Esophagus squamous epithelium (tissue), 5 donors: Measurements from ENCODE around the gene MAP3K20. TPM values are rescaled to one million over a fixed set of nuclear protein-coding genes. Genes with fewer than 3 reads are reported as not detected.

Experiments used
- DNase-seq: peaks from one replicate; lab custom pipeline; 2025; lab: John Stamatoyannopoulos, UW
- H3K27ac ChIP-seq, 4 donors: fragments of 200-600 bp; sonication (generic); one replicate each; pipeline ENCODE4 v1.5.1; 2016 to 2019; ENCODE audit warnings: mild to moderate bottlenecking in 1 of 4
- H3K27me3 ChIP-seq, 4 donors: fragments of 200-600 bp; sonication (generic); 1 replicate in 3 of 4; 2 replicates in 1 of 4; pipeline versions ENCODE4 v1.5.1 to v1.6.0; 2017 to 2021; ENCODE audit warnings: antibody characterized with exemption in 1 of 4
- H3K36me3 ChIP-seq, 3 donors: fragments of 200-600 bp; sonication (generic); one replicate each; pipeline ENCODE4 v1.5.1; 2016 to 2019
- H3K4me1 ChIP-seq, 3 donors: fragments of 200-600 bp; sonication (generic); one replicate each; pipeline ENCODE4 v1.5.1; 2017 to 2019
- H3K4me3 ChIP-seq, 4 donors: fragments of 200-600 bp; sonication (generic); 1 replicate in 3 of 4; 2 replicates in 1 of 4; pipeline ENCODE4 v1.5.1; 2016 to 2019; ENCODE audit warnings: mild to moderate bottlenecking in 2 of 4, moderate library complexity in 1 of 4
- H3K9me3 ChIP-seq, 3 donors: fragments of 200-600 bp; sonication (generic); one replicate each; pipeline ENCODE4 v1.5.1; 2016 to 2019
- POLR2A ChIP-seq, 4 donors: fragments of 450-650 bp; IDR thresholded peaks; one replicate each; pipeline ENCODE4 v1.6.1; 2017; ENCODE audit warnings: antibody characterized with exemption in 4 of 4, mild to moderate bottlenecking in 4 of 4, moderate library complexity in 3 of 4
- WGBS, 2 donors: methylation state at CpG; one replicate each; pipeline ENCODE4 v1.1.5; 2018; 5-methylcytosine and 5-hydroxymethylcytosine counted together
- intact Hi-C: fragments of 100-400 bp; cut with DNase I; formaldehyde crosslinking; loops from one replicate; pipeline ENCODE4 v1.15.0; 2022
- total RNA-seq, 4 donors: library from RNA; depleted of rRNA; stranded (reverse); fragments of >200 nt; gene quantifications; one replicate each; pipeline ENCODE4 v1.1.0, GENCODE V29; 2016
- TF ChIP-seq, protein P1 (sequence below), 6 experiments: fragments of 450-650 bp in 4 of 6; fragments of 200-600 bp in 2 of 6; sonication (generic) in 2 of 6; IDR thresholded peaks; one replicate each; pipeline ENCODE4 v1.5.1; 2016 to 2019; ENCODE audit warnings: antibody characterized with exemption in 6 of 6, mild to moderate bottlenecking in 4 of 6, moderate library complexity in 4 of 6
- donor health status: DM: yes; HTN: yes; CAD: no.

MAP3K20 gene
- 10 to 100 TPM in 3 of 4 donors, 1 to 10 TPM in 1; 7.2 to 55.3 (median 26.3) TPM for total RNA-seq

DNA sequence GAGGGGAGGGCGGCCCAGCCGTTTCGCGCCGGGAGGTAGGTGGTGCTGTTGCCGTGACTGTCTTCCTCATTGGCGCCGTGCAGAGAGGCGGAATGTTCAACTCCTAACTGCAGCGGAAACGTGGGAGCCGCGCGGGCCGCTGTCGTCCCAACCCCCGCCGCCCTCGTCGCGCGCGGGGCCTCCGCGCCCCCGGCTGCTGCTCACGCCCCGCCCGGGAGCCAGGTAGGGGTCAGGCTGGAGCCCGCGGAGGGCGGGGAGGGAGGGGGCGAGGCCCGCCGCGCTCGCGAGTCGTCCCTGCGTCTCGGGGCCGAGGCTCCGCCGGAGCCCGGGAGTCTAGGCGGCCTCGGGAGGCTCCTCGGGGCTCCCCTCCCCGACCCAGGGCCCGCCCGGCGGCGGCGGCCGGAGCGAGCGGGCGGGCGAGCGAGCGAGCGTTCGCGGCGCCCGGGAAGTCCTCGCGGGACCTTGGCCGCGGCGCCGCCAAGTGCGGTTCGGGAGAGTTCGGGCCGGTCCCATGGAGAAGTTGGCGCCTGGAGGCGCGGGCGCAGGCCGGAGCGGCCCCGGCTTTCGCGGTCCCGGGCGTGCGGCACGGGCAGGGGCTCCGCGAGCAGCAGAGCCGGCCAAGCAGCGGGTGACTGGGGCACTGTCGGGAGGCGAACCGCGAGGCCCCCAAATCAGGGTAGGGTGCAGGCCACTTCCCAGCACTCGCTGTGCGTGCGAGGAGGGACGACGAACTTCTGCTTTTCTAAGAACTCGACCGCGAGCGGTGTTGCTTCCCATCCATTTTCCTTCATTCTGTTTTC lies at the start of gene MAP3K20:
Gene MAP3K20 (plus strand): TSS at position 66 of the 800 bp plus-strand sequence. CDS start 15,186 bp downstream, outside the sequence.
- peaks cover 0 to 39% (median 0%) of the 10 kb centered on the region in 3 donors for H3K4me1 ChIP-seq

DNA sequence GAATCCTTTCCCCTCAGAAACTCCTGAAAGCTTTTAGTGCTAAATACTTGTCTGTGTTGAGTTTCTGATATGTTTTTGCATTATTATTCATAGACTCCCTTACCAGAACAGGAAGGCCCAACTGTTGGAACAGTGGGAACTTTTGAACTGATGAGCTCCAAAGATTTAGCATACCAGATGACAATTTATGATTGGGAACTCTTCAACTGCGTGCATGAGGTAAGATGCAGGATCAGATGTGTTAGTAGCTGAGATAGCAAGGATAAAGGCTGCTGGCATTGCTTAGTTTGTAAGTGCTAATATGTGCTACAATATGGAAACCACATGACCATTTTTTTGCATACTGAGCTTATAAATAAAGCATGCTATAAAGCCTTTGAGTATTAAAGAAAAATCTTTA lies 49.2 kb upstream of the MAP3K20 start:
- Histone ChIP-seq H3K27me3 (no peaks in the 10 kb centered on the region), H3K4me1 (peaks cover 0 to 17% (median 7%) of the 10 kb centered on the region in 3 donors), H3K9me3 (no peaks in the 10 kb centered on the region), H3K36me3 (peaks cover 0 to 7% (median 0%) of the 10 kb centered on the region in 3 donors), H3K4me3 (no peak overlapping the region), H3K27ac (no peak overlapping the region)
- DNase-seq, result no peak
- 95 to 100% methylated on average over 1 of the region's 1 CpG for WGBS, 2 donors
- TF ChIP-seq POLR2A (IDR thresholded peaks at IDR 0.05), result no peak
- TF ChIP-seq, protein P1, sequence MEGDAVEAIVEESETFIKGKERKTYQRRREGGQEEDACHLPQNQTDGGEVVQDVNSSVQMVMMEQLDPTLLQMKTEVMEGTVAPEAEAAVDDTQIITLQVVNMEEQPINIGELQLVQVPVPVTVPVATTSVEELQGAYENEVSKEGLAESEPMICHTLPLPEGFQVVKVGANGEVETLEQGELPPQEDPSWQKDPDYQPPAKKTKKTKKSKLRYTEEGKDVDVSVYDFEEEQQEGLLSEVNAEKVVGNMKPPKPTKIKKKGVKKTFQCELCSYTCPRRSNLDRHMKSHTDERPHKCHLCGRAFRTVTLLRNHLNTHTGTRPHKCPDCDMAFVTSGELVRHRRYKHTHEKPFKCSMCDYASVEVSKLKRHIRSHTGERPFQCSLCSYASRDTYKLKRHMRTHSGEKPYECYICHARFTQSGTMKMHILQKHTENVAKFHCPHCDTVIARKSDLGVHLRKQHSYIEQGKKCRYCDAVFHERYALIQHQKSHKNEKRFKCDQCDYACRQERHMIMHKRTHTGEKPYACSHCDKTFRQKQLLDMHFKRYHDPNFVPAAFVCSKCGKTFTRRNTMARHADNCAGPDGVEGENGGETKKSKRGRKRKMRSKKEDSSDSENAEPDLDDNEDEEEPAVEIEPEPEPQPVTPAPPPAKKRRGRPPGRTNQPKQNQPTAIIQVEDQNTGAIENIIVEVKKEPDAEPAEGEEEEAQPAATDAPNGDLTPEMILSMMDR (IDR thresholded peaks at IDR 0.05), result no peak
- intact Hi-C loops, result loop anchor here (5.0 kb wide), 1 partner anchor 181 kb away; no protein-coding TSS in a partner anchor

More for the DNA sequence above, at the start of gene MAP3K20:
- intact Hi-C loops, result no loop called here
- 0% methylated on average over 4 to 5 of the region's 106 CpGs for WGBS, 2 donors
- Histone ChIP-seq H3K36me3 (no peaks in the 10 kb centered on the region), H3K27ac (peak within 1 kb of the TSS; percentile 87 to 96 (median 92)), H3K4me3 (peak within 1 kb of the TSS; percentile 65 to 87 (median 74)), H3K9me3 (no peaks in the 10 kb centered on the region), H3K27me3 (no peaks in the 10 kb centered on the region)
- DNase-seq, result no peak
- peak in 2 of 4 donors; percentile 55 to 61 for TF ChIP-seq POLR2A (IDR thresholded peaks at IDR 0.05)
- TF ChIP-seq, protein P1 (IDR thresholded peaks at IDR 0.05), result peak in 5 of 6 experiments; percentile 38 to 56 (median 44)

DNA sequence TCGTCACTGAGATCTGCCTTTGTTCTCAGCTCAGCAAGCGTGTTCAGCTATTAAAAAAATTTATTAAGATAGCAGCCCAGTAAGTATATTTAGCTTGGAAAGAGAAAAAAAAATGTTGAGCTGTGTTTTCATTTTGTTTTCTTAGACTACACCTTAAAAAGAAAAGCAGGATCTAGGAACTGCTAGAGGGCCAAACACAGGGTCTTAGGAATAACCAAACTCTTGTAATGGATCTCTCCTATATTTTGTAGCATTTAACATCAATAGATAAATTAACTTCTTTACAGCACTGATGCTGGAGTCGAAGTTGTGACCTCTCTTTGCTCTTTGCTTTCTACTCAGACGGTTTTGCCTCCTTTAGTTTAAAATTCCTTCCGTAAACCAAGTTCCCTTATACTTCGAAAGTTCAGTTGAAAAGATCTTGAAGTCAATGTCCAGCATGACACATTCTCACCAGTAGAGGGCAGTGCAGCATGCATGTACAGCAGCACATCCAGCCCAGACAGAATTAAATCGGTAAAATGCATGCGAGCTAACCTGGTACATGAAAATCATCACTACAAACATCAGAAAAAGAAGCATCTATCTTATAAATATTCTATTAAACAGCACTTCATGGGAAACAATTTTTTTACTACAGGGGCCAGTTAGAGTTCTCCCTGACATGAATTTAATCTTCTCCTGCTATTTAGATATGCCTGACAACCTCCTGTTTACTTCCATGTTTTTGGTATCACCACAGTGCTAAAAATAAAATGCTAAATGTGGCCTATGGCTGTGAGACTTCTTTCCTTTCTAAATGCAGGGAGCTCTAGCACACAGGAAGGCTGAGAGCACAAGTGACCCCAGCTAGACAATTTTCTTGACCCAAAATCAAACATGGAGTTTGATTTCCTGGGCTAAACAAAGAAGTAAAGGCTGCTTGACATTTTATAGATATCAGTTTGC lies 48.2 kb upstream of the MAP3K20 start:
- peak; percentile 13 for DNase-seq

DNA sequence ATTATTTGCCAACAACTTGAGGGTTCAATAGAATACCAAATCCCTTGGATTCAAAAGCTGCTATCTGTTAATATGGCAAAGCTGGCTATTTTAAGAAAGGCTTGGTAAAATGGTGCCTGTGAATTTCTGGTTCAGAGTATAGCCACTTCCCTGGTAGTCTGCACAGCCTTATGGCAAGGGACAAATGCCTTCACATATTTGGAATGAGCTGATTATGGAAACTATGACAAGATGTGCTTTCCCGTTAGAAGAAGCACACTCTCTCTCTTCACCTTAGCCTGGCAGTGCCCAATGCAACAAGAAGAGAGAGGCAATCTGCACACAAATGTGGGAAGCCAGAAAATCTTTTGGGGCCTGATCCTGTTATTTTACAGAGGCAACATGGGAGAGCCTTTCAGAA lies 47.5 kb upstream of the MAP3K20 start:
- peaks cover 0 to 11% (median 7%) of the 10 kb centered on the region in 3 donors for H3K4me1 ChIP-seq
- H3K36me3 ChIP-seq, result peaks cover 0 to 4% (median 0%) of the 10 kb centered on the region in 3 donors
- H3K27me3 ChIP-seq, result no peaks in the 10 kb centered on the region
- H3K9me3 ChIP-seq, result no peaks in the 10 kb centered on the region
- no peak for TF ChIP-seq POLR2A (IDR thresholded peaks at IDR 0.05)
- TF ChIP-seq, protein P1 (IDR thresholded peaks at IDR 0.05), result no peak
- intact Hi-C loops, result loop anchor here (5.0 kb wide), 1 partner anchor 179 kb away; no protein-coding TSS in a partner anchor
- 25 to 83% methylated on average over 1 of the region's 1 CpG for WGBS, 2 donors
- H3K27ac ChIP-seq, result peak overlapping the region in 3 of 4 donors; percentile 26 to 49 (median 39)
- no peak overlapping the region for H3K4me3 ChIP-seq
- DNase-seq, result no peak

More for the DNA sequence above, 48.2 kb upstream of the MAP3K20 start:
- WGBS, 2 donors, result 16 to 26% methylated on average over 8 of the region's 8 CpGs
- Histone ChIP-seq H3K4me3 (no peak overlapping the region), H3K9me3 (no peaks in the 10 kb centered on the region), H3K27me3 (no peaks in the 10 kb centered on the region), H3K4me1 (peaks cover 0 to 11% (median 7%) of the 10 kb centered on the region in 3 donors), H3K36me3 (peaks cover 0 to 7% (median 0%) of the 10 kb centered on the region in 3 donors), H3K27ac (peak overlapping the region in 3 of 4 donors; percentile 12 to 49 (median 26))
- intact Hi-C loops, result loop anchor here (5.0 kb wide), 1 partner anchor 180 kb away; no protein-coding TSS in a partner anchor
- TF ChIP-seq, protein P1 (IDR thresholded peaks at IDR 0.05), result peak; percentile 73 to 96 (median 94)
- no peak for TF ChIP-seq POLR2A (IDR thresholded peaks at IDR 0.05)
